HCT116 (cell line): ENCODE data around the gene CERCAM. TPM values are rescaled to one million over a fixed set of nuclear protein-coding genes. Genes with fewer than 3 reads are reported as not detected.

Experiments used
- ATF3 ChIP-seq: IDR thresholded peaks from 2 replicates; pipeline ENCODE4 v1.6.1; 2012
- CBX3 ChIP-seq: IDR thresholded peaks from 2 replicates; pipeline ENCODE4 v1.6.1; 2012; ENCODE audit warnings: low read depth
- CEBPB ChIP-seq: IDR thresholded peaks from 2 replicates; pipeline ENCODE4 v1.6.1; 2012; ENCODE audit warnings: low read depth
- CTCF ChIP-seq, 3 experiments: fragments of 200-600 bp in 1 of 3; sonication (generic) in 1 of 3; IDR thresholded peaks in 2 of 3; conservative IDR thresholded peaks in 1 of 3; 2 replicates each; pipeline ENCODE4 v1.5.1; 2012 to 2017; ENCODE audit warnings: low read depth in 2 of 3, low read length in 2 of 3, antibody characterized with exemption in 1 of 3, borderline replicate concordance in 1 of 3, control low read depth in 1 of 3, mild to moderate bottlenecking in 1 of 3, mixed read lengths in 1 of 3, mixed run types in 1 of 3, moderate library complexity in 1 of 3; ENCODE audit not compliant: insufficient read depth in 1 of 3
- EZH2phosphoT487 ChIP-seq: fragments of 200-600 bp; IDR thresholded peaks from 2 replicates; pipeline ENCODE4 v1.6.1; 2018; ENCODE audit warnings: antibody characterized with exemption, borderline replicate concordance
- MAX ChIP-seq: IDR thresholded peaks from 2 replicates; pipeline ENCODE4 v1.6.1; 2012
- SP1 ChIP-seq: IDR thresholded peaks from 2 replicates; pipeline ENCODE4 v1.6.1; 2012; ENCODE audit warnings: low read depth
- TCF7L2 ChIP-seq: IDR thresholded peaks from 2 replicates; pipeline ENCODE4 v1.7.0; 2011; ENCODE audit warnings: borderline replicate concordance, inconsistent platforms; ENCODE audit not compliant: insufficient read depth, insufficient read length; ENCODE audit errors: extremely low read depth
- ZBTB33 ChIP-seq: IDR thresholded peaks from 2 replicates; pipeline ENCODE4 v1.6.1; 2011; ENCODE audit warnings: mild to moderate bottlenecking, low read length, moderate library complexity; ENCODE audit not compliant: insufficient replicate concordance; ENCODE audit errors: extremely low read depth
- ZNF274 ChIP-seq: fragments of 200-500 bp; sonication (Bioruptor generic); IDR thresholded peaks from 2 replicates; pipeline ENCODE4 v1.6.1; 2014; ENCODE audit warnings: mild to moderate bottlenecking, low read depth, low read length, inconsistent platforms
- total RNA-seq: library from RNA; stranded (reverse); gene quantifications from one replicate; pipeline ENCODE4 v1.2.1, GENCODE V29; 2021; ENCODE audit not compliant: unreplicated experiment

Gene CERCAM
- total RNA-seq, 1 experiment from 2014 or later: 27.0 TPM

GRCh38 chr9:128420060-128420650 is 502 bp upstream of the CERCAM start (continued):
- peak in 2 of 3 experiments; percentile 78 to 80; a peak in 4 of 6 replicates for TF ChIP-seq CTCF (IDR thresholded peaks at IDR 0.05 in 2 of 3, conservative IDR thresholded peaks at IDR 0.05 in 1 of 3; ENCODE audit: borderline replicate concordance in 1 of 3, insufficient read depth in 1 of 3, low read depth in 2 of 3, low read length in 2 of 3)
- TF ChIP-seq ATF3: no peak
- no peak for TF ChIP-seq TCF7L2
- TF ChIP-seq ZBTB33: no peak
- no peak for TF ChIP-seq MAX
- TF ChIP-seq SP1: no peak
- no peak for TF ChIP-seq EZH2phosphoT487
- TF ChIP-seq ZNF274: no peak
- TF ChIP-seq CBX3: no peak
- TF ChIP-seq CEBPB: no peak
